Stimulated activated CD8-positive, alpha-beta memory T cell treated with anti-CD3 and anti-CD28 coated beads, Interleukin-4, amount 100 ng/mL, for 4 hours (primary cell): Measurements from ENCODE around the gene CRYBA2.

Source experiments
- DNase-seq, 2 donors: peaks; one replicate each; pipeline ENCODE4 v3.0.0-alpha.2; 2020; ENCODE audit warnings: low read depth in 2 of 2, low spot score in 1 of 2

Gene CRYBA2

GRCh38 chr2:218982586-218983262, 10.5 kb downstream of the CRYBA2 start:
- no peak for DNase-seq

- no peak for DNase-seq
Measured at GRCh38 chr2:218981881-218982585, 11.2 kb downstream of the CRYBA2 start.

- no peak for DNase-seq
Measured at GRCh38 chr2:218981390-218981880, 11.8 kb downstream of the CRYBA2 start.

- DNase-seq = no peak
Measured at GRCh38 chr2:218980735-218981389, 12.4 kb downstream of the CRYBA2 start.

- DNase-seq = peak; percentile 58 to 67
Measured at GRCh38 chr2:218979846-218980734, 13.1 kb downstream of the CRYBA2 start.

GRCh38 chr2:218975060-218975777, 18.0 kb downstream of the CRYBA2 start:
- DNase-seq = no peak

GRCh38 chr2:218970894-218971293, 22.3 kb downstream of the CRYBA2 start:
- DNase-seq = no peak

- no peak for DNase-seq
Measured at GRCh38 chr2:218964041-218964771, 29.0 kb downstream of the CRYBA2 start.

- DNase-seq = no peak
Measured at GRCh38 chr2:218963601-218964000, 29.6 kb downstream of the CRYBA2 start.

GRCh38 chr2:218962859-218963492, 30.2 kb downstream of the CRYBA2 start:
- DNase-seq = peak in 1 of 2 donors; percentile 28

GRCh38 chr2:218961651-218962570, 31.3 kb downstream of the CRYBA2 start:
- DNase-seq = no peak

- DNase-seq = no peak
Measured at GRCh38 chr2:218961229-218961628, 32.0 kb downstream of the CRYBA2 start.

GRCh38 chr2:218960309-218961165, 32.7 kb downstream of the CRYBA2 start:
- no peak for DNase-seq

GRCh38 chr2:218959761-218960308, 33.4 kb downstream of the CRYBA2 start:
- no peak for DNase-seq

GRCh38 chr2:218959141-218959731, 34.0 kb downstream of the CRYBA2 start, which contains the start of gene CDK5R2:
TSS of gene CDK5R2 (plus strand) at chr2:218959666. CDS start at chr2:218959821, 155 bp downstream.
- DNase-seq = peak; percentile 24 to 30

- DNase-seq = no peak
Measured at GRCh38 chr2:218958276-218958675, 34.9 kb downstream of the CRYBA2 start.
